ENCODE data around the gene ERCC1. TPM values are rescaled to one million over a fixed set of nuclear protein-coding genes. Genes with fewer than 3 reads are reported as not detected.

The ERCC1 gene
- total RNA-seq, 2 experiments from 2014 or later = 63.1 to 63.3 TPM

GRCh38 chr19:45385392-45386221, 38.1 kb downstream of the ERCC1 start:
- Mint-ChIP-seq H3K4me1 (peaks cover 1% of the 10 kb centered on the region), H3K27ac (no peak overlapping the region), H3K9me3 (no peaks in the 10 kb centered on the region), H3K27me3 (peaks cover 34% of the 10 kb centered on the region), H3K36me3 (no peaks in the 10 kb centered on the region), H3K4me3 (no peak overlapping the region)
- ATAC-seq (ENCODE audit: low read depth) (no peak), DNase-seq (no peak)
- POLR2A ChIA-PET = interaction anchor here (0.6 kb wide), 1 partner anchor 367 kb away, joined by 3 read pairs; no protein-coding TSS in a partner anchor

- no peak overlapping the region for H3K4me3 Mint-ChIP-seq
- POLR2A ChIA-PET = no interaction called here
- DNase-seq (no peak), ATAC-seq (ENCODE audit: low read depth) (no peak)
- no peaks in the 10 kb centered on the region for H3K36me3 Mint-ChIP-seq
- no peak overlapping the region for H3K27ac Mint-ChIP-seq
- H3K4me1 Mint-ChIP-seq = peaks cover 1% of the 10 kb centered on the region
- no peaks in the 10 kb centered on the region for H3K9me3 Mint-ChIP-seq
- peaks cover 22% of the 10 kb centered on the region for H3K27me3 Mint-ChIP-seq
These were observed 41.3 kb downstream of the ERCC1 start for GRCh38 chr19:45382426-45382825.

- no peak overlapping the region for H3K27ac Mint-ChIP-seq
- no peak for ATAC-seq (ENCODE audit: low read depth)
- no peaks in the 10 kb centered on the region for H3K4me1 Mint-ChIP-seq
- no peak for DNase-seq
- no peaks in the 10 kb centered on the region for H3K36me3 Mint-ChIP-seq
- no peaks in the 10 kb centered on the region for H3K9me3 Mint-ChIP-seq
- H3K4me3 Mint-ChIP-seq = no peak overlapping the region
- POLR2A ChIA-PET = no interaction called here
- H3K27me3 Mint-ChIP-seq = peaks cover 7% of the 10 kb centered on the region
These were observed 43.6 kb downstream of the ERCC1 start for GRCh38 chr19:45380107-45380506.

GRCh38 chr19:45376045-45376724, 47.5 kb downstream of the ERCC1 start:
- H3K9me3 Mint-ChIP-seq = no peaks in the 10 kb centered on the region
- H3K4me3 Mint-ChIP-seq = no peak overlapping the region
- H3K27me3 Mint-ChIP-seq = peaks cover 8% of the 10 kb centered on the region
- no peak for DNase-seq
- H3K27ac Mint-ChIP-seq = no peak overlapping the region
- no peak for ATAC-seq (ENCODE audit: low read depth)
- peaks cover 2% of the 10 kb centered on the region for H3K4me1 Mint-ChIP-seq
- POLR2A ChIA-PET = no interaction called here
- H3K36me3 Mint-ChIP-seq = no peaks in the 10 kb centered on the region

- POLR2A ChIA-PET = interaction anchor here (0.5 to 1.3 kb wide), 4 partner anchors 16 to 35 kb away, joined by 3 to 4 read pairs (median 3); no protein-coding TSS in a partner anchor
- peaks cover 14% of the 10 kb centered on the region for H3K4me1 Mint-ChIP-seq
- H3K27me3 Mint-ChIP-seq = peaks cover 5% of the 10 kb centered on the region
- peak; percentile 99 for DNase-seq
- H3K9me3 Mint-ChIP-seq = no peaks in the 10 kb centered on the region
- peak within 1 kb of the TSS; percentile 96 for H3K4me3 Mint-ChIP-seq
- no peaks in the 10 kb centered on the region for H3K36me3 Mint-ChIP-seq
- ATAC-seq (ENCODE audit: low read depth) = peak; percentile 100
- H3K27ac Mint-ChIP-seq = peak within 1 kb of the TSS; percentile 99
These were observed 53.1 kb downstream of the ERCC1 start, which contains the start of gene ERCC2 for GRCh38 chr19:45370410-45371204. Gene ERCC2 (minus strand): TSS chr19:45370573. CDS start chr19:45370540, 33 bp downstream.

- POLR2A ChIA-PET = no interaction called here
- no peaks in the 10 kb centered on the region for H3K9me3 Mint-ChIP-seq
- H3K4me3 Mint-ChIP-seq = peak overlapping the region; percentile 54
- peaks cover 3% of the 10 kb centered on the region for H3K27me3 Mint-ChIP-seq
- H3K36me3 Mint-ChIP-seq = no peaks in the 10 kb centered on the region
- ATAC-seq (ENCODE audit: low read depth) (no peak), DNase-seq (no peak)
- no peak overlapping the region for H3K27ac Mint-ChIP-seq
- peaks cover 14% of the 10 kb centered on the region for H3K4me1 Mint-ChIP-seq
These were observed 54.9 kb downstream of the ERCC1 start for GRCh38 chr19:45368737-45369340.

- no peaks in the 10 kb centered on the region for H3K36me3 Mint-ChIP-seq
- H3K4me3 Mint-ChIP-seq = no peak overlapping the region
- H3K27me3 Mint-ChIP-seq = peaks cover 3% of the 10 kb centered on the region
- POLR2A ChIA-PET = no interaction called here
- no peak overlapping the region for H3K27ac Mint-ChIP-seq
- no peaks in the 10 kb centered on the region for H3K9me3 Mint-ChIP-seq
- H3K4me1 Mint-ChIP-seq = peaks cover 14% of the 10 kb centered on the region
- ATAC-seq (ENCODE audit: low read depth) = no peak
- no peak for DNase-seq
These were observed 55.6 kb downstream of the ERCC1 start for GRCh38 chr19:45368127-45368526.

- Mint-ChIP-seq H3K27ac (no peak overlapping the region), H3K4me3 (no peak overlapping the region), H3K9me3 (no peaks in the 10 kb centered on the region), H3K4me1 (peaks cover 9% of the 10 kb centered on the region), H3K36me3 (peaks cover 5% of the 10 kb centered on the region), H3K27me3 (no peaks in the 10 kb centered on the region)
- no peak for ATAC-seq (ENCODE audit: low read depth)
- DNase-seq = no peak
- POLR2A ChIA-PET = no interaction called here
These were observed 59.0 kb downstream of the ERCC1 start for GRCh38 chr19:45364696-45365095.

- ATAC-seq (ENCODE audit: low read depth) (no peak), DNase-seq (no peak)
- peaks cover 8% of the 10 kb centered on the region for H3K4me1 Mint-ChIP-seq
- H3K27me3 Mint-ChIP-seq = no peaks in the 10 kb centered on the region
- H3K4me3 Mint-ChIP-seq = no peak overlapping the region
- POLR2A ChIA-PET = no interaction called here
- H3K36me3 Mint-ChIP-seq = peaks cover 5% of the 10 kb centered on the region
- H3K9me3 Mint-ChIP-seq = no peaks in the 10 kb centered on the region
- H3K27ac Mint-ChIP-seq = no peak overlapping the region
These were observed 59.8 kb downstream of the ERCC1 start for GRCh38 chr19:45363861-45364459.

- Mint-ChIP-seq H3K4me3 (no peak overlapping the region), H3K4me1 (peaks cover 3% of the 10 kb centered on the region), H3K27ac (no peak overlapping the region), H3K36me3 (peaks cover 5% of the 10 kb centered on the region), H3K9me3 (no peaks in the 10 kb centered on the region), H3K27me3 (no peaks in the 10 kb centered on the region)
- POLR2A ChIA-PET = no interaction called here
- ATAC-seq (ENCODE audit: low read depth) = no peak
- DNase-seq = no peak
These were observed 61.4 kb downstream of the ERCC1 start for GRCh38 chr19:45362291-45362690.

GRCh38 chr19:45361608-45362007, 62.1 kb downstream of the ERCC1 start:
- Mint-ChIP-seq H3K27me3 (no peaks in the 10 kb centered on the region), H3K36me3 (peaks cover 5% of the 10 kb centered on the region), H3K4me3 (no peak overlapping the region), H3K27ac (no peak overlapping the region), H3K9me3 (no peaks in the 10 kb centered on the region), H3K4me1 (peaks cover 3% of the 10 kb centered on the region)
- no peak for DNase-seq
- no peak for ATAC-seq (ENCODE audit: low read depth)
- POLR2A ChIA-PET = no interaction called here

- no peak for ATAC-seq (ENCODE audit: low read depth)
- Mint-ChIP-seq H3K9me3 (no peaks in the 10 kb centered on the region), H3K27ac (peak overlapping the region; percentile 30), H3K36me3 (peaks cover 12% of the 10 kb centered on the region), H3K4me3 (no peak overlapping the region), H3K4me1 (peaks cover 4% of the 10 kb centered on the region), H3K27me3 (no peaks in the 10 kb centered on the region)
- no peak for DNase-seq
- POLR2A ChIA-PET = no interaction called here
These were observed 65.4 kb downstream of the ERCC1 start for GRCh38 chr19:45358213-45358792.

Data from activated naive CD8-positive, alpha-beta T cell treated with anti-CD3 and anti-CD28 coated beads, Interleukin-2, amount 10 ng/mL, durations not matched to agents 7 days and 5 days (primary cell).